Measurements from ENCODE around the gene NOS1AP. TPM values are rescaled to one million over a fixed set of nuclear protein-coding genes. Genes with fewer than 3 reads are reported as not detected.

Gene NOS1AP
- total and polyA plus RNA-seq, 2 experiments from 2014 or later = 5.8 to 6.6 TPM

DNA sequence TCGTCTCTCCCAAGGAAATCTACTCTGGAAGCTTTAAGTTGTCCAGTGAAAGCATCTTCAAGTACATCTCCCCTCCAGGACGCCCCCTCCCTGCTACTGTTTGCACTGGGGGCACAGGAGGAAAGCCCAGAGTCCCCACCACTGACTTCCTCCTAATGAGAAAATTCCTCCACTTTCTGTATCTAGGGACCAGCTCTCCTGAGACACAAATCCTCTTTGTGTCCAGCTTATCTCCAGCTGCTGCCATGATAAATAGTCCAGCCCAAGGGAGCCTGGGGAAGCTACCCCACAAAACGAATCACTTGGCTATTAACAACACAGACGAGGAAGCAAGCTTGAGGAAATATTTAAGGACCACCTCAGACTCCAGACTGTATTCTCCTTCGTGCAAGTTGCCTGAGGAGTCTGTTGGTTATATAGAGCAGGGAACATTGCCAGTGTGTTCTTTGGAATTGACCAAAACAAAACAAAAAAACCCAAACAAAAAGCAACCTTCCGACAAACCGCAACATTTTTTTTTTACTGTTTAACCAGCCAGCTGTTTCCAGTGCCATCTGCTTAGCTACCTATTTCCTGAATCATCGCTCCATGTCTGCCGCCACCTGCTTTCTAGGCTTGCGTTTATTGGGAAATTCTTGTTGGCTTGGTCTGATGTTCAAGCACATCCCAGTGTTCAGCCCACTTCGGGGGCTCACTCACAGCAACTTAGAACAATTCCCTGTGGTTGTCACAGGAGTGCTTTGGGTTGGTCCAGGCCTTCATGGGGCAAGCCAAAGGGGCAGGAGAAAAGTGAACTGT, 319.7 kb downstream of the NOS1AP start:
- peaks cover 36% of the 10 kb centered on the region for H3K4me1 Mint-ChIP-seq
- Histone ChIP-seq H3K4me3 (no peak overlapping the region), H3K4me1 (ENCODE audit: insufficient read depth) (peaks cover 4% of the 10 kb centered on the region; the same call in 1 of the 2 replicates), H4K20me1 (replicated peaks; ENCODE audit: insufficient read depth) (no peaks in the 10 kb centered on the region), H3K4me2 (no peak overlapping the region), H3K27ac (ENCODE audit: low read depth) (no peak overlapping the region), H3K79me2 (replicated peaks; ENCODE audit: insufficient read depth) (no peaks in the 10 kb centered on the region), H3K36me3 (ENCODE audit: insufficient read depth) (no peaks in the 10 kb centered on the region), H3F3A (replicated peaks; ENCODE audit: low read depth) (no peaks in the 10 kb centered on the region), H3K27me3 (ENCODE audit: insufficient read depth) (no peaks in the 10 kb centered on the region), H3K9me2 (ENCODE audit: insufficient read depth) (no peaks in the 10 kb centered on the region), H2AFZ (no peak overlapping the region)
- ATAC-seq = no peak
- no peak for DNase-seq (ENCODE audit: low spot score)
- no peak for TF ChIP-seq POLR2AphosphoS5 (IDR thresholded peaks at IDR 0.05; ENCODE audit: low read depth)
- TF ChIP-seq, protein P1, sequence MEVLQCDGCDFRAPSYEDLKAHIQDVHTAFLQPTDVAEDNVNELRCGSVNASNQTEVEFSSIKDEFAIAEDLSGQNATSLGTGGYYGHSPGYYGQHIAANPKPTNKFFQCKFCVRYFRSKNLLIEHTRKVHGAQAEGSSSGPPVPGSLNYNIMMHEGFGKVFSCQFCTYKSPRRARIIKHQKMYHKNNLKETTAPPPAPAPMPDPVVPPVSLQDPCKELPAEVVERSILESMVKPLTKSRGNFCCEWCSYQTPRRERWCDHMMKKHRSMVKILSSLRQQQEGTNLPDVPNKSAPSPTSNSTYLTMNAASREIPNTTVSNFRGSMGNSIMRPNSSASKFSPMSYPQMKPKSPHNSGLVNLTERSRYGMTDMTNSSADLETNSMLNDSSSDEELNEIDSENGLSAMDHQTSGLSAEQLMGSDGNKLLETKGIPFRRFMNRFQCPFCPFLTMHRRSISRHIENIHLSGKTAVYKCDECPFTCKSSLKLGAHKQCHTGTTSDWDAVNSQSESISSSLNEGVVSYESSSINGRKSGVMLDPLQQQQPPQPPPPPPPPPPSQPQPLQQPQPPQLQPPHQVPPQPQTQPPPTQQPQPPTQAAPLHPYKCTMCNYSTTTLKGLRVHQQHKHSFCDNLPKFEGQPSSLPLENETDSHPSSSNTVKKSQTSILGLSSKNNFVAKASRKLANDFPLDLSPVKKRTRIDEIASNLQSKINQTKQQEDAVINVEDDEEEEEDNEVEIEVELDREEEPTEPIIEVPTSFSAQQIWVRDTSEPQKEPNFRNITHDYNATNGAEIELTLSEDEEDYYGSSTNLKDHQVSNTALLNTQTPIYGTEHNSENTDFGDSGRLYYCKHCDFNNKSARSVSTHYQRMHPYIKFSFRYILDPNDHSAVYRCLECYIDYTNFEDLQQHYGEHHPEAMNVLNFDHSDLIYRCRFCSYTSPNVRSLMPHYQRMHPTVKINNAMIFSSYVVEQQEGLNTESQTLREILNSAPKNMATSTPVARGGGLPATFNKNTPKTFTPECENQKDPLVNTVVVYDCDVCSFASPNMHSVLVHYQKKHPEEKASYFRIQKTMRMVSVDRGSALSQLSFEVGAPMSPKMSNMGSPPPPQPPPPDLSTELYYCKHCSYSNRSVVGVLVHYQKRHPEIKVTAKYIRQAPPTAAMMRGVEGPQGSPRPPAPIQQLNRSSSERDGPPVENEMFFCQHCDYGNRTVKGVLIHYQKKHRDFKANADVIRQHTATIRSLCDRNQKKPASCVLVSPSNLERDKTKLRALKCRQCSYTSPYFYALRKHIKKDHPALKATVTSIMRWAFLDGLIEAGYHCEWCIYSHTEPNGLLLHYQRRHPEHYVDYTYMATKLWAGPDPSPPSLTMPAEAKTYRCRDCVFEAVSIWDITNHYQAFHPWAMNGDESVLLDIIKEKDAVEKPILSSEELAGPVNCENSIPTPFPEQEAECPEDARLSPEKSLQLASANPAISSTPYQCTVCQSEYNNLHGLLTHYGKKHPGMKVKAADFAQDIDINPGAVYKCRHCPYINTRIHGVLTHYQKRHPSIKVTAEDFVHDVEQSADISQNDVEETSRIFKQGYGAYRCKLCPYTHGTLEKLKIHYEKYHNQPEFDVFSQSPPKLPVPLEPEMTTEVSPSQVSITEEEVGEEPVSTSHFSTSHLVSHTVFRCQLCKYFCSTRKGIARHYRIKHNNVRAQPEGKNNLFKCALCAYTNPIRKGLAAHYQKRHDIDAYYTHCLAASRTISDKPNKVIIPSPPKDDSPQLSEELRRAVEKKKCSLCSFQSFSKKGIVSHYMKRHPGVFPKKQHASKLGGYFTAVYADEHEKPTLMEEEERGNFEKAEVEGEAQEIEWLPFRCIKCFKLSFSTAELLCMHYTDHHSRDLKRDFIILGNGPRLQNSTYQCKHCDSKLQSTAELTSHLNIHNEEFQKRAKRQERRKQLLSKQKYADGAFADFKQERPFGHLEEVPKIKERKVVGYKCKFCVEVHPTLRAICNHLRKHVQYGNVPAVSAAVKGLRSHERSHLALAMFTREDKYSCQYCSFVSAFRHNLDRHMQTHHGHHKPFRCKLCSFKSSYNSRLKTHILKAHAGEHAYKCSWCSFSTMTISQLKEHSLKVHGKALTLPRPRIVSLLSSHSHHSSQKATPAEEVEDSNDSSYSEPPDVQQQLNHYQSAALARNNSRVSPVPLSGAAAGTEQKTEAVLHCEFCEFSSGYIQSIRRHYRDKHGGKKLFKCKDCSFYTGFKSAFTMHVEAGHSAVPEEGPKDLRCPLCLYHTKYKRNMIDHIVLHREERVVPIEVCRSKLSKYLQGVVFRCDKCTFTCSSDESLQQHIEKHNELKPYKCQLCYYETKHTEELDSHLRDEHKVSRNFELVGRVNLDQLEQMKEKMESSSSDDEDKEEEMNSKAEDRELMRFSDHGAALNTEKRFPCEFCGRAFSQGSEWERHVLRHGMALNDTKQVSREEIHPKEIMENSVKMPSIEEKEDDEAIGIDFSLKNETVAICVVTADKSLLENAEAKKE (CRISPR knock-in tag; IDR thresholded peaks at IDR 0.05) = no peak
- H3K9me3 Mint-ChIP-seq = no peaks in the 10 kb centered on the region
- H3K27me3 Mint-ChIP-seq (ENCODE audit: insufficient read depth, low read depth, poor library complexity) = peaks cover 12% of the 10 kb centered on the region
- H3K27ac Mint-ChIP-seq = no peak overlapping the region
- H3K4me3 Mint-ChIP-seq = no peak overlapping the region
- H3K36me3 Mint-ChIP-seq (ENCODE audit: low read depth) = peaks cover 10% of the 10 kb centered on the region; the same call in 2 of the 3 replicates

DNA sequence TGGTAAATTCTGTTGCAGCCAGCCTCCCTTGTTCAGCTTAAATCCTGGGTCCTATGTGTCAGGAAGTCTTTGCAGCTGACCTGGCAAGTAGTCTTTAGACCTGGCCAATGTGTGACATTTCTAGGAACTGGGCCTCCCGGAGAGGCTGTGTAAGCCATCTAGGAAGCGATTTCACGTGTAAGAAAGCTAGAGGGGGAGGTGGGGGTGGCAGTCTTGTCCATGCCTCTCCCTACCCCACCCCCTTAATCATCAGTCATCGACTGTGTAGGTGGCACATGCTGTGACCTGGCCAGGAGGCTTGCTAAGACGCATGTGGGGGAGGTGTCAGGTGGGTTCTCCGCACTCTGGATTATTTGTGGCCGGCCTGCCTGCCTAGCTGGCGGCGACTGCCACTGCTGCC, 320.5 kb downstream of the NOS1AP start:
- H3K79me2 ChIP-seq (replicated peaks; ENCODE audit: insufficient read depth) = no peaks in the 10 kb centered on the region
- no peaks in the 10 kb centered on the region for H3K36me3 ChIP-seq (ENCODE audit: insufficient read depth)
- no peak overlapping the region for H3K27ac Mint-ChIP-seq
- H3K36me3 Mint-ChIP-seq (ENCODE audit: low read depth) = peaks cover 4% of the 10 kb centered on the region; the same call in 1 of the 3 replicates
- no peak for ATAC-seq
- H3K4me3 ChIP-seq = no peak overlapping the region
- H3K9me3 Mint-ChIP-seq = no peaks in the 10 kb centered on the region
- no peaks in the 10 kb centered on the region for H4K20me1 ChIP-seq (replicated peaks; ENCODE audit: insufficient read depth)
- no peaks in the 10 kb centered on the region for H3K27me3 ChIP-seq (ENCODE audit: insufficient read depth)
- no peaks in the 10 kb centered on the region for H3K9me2 ChIP-seq (ENCODE audit: insufficient read depth)
- peaks cover 33% of the 10 kb centered on the region for H3K4me1 Mint-ChIP-seq
- DNase-seq (ENCODE audit: low spot score) = no peak
- no peaks in the 10 kb centered on the region for H3F3A ChIP-seq (replicated peaks; ENCODE audit: low read depth)
- TF ChIP-seq CREB1 (CRISPR knock-in tag; IDR thresholded peaks at IDR 0.05; ENCODE audit: low read depth) = no peak
- TF ChIP-seq, protein P2, sequence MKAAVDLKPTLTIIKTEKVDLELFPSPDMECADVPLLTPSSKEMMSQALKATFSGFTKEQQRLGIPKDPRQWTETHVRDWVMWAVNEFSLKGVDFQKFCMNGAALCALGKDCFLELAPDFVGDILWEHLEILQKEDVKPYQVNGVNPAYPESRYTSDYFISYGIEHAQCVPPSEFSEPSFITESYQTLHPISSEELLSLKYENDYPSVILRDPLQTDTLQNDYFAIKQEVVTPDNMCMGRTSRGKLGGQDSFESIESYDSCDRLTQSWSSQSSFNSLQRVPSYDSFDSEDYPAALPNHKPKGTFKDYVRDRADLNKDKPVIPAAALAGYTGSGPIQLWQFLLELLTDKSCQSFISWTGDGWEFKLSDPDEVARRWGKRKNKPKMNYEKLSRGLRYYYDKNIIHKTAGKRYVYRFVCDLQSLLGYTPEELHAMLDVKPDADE (IDR thresholded peaks at IDR 0.05) = no peak
- no peak for TF ChIP-seq JUNB (IDR thresholded peaks at IDR 0.05; ENCODE audit: unreplicated experiment)
- no peak overlapping the region for H2AFZ ChIP-seq
- H3K4me3 Mint-ChIP-seq = no peak overlapping the region
- H3K27ac ChIP-seq (ENCODE audit: low read depth) = no peak overlapping the region
- no peak overlapping the region for H3K4me2 ChIP-seq
- peaks cover 4% of the 10 kb centered on the region; the same call in 1 of the 2 replicates for H3K4me1 ChIP-seq (ENCODE audit: insufficient read depth)
- peaks cover 9% of the 10 kb centered on the region for H3K27me3 Mint-ChIP-seq (ENCODE audit: insufficient read depth, low read depth, poor library complexity)
